Hepatocyte (in vitro differentiated cells): ENCODE measurements around the gene PRND. TPM values are rescaled to one million over a fixed set of nuclear protein-coding genes. Genes with fewer than 3 reads are reported as not detected.
"Not testable (repeated sequence)": the region's sequence is repeated elsewhere in the genome, so short reads cannot be mapped to it uniquely, and the experiment has no call there.

ENCODE experiments used
- DNase-seq: peaks from one replicate; pipeline ENCODE4 v3.0.0-alpha.2; 2016; ENCODE audit warnings: low spot score
- H2AFZ ChIP-seq: fragments of 200-600 bp; sonication (generic); 2 replicates; pipeline ENCODE4 v1.6.0; 2016; ENCODE audit warnings: antibody characterized with exemption, mild to moderate bottlenecking
- H3K27ac ChIP-seq: fragments of 200-600 bp; sonication (generic); 2 replicates; pipeline ENCODE4 v1.5.1; 2016; ENCODE audit warnings: mild to moderate bottlenecking
- H3K27me3 ChIP-seq: fragments of 200-600 bp; sonication (generic); 2 replicates; pipeline ENCODE4 v1.6.1; 2016
- H3K36me3 ChIP-seq: fragments of 200-600 bp; sonication (generic); replicated peaks from 2 replicates; pipeline ENCODE4 v1.5.1; 2016; ENCODE audit warnings: low read depth; ENCODE audit not compliant: insufficient read depth
- H3K4me1 ChIP-seq: fragments of 200-600 bp; sonication (generic); 2 replicates; pipeline ENCODE4 v1.5.1; 2016; ENCODE audit warnings: mild to moderate bottlenecking, moderate library complexity; ENCODE audit not compliant: insufficient read depth
- H3K4me2 ChIP-seq: fragments of 200-600 bp; sonication (generic); 2 replicates; pipeline ENCODE4 v1.6.0; 2016
- H3K4me3 ChIP-seq: fragments of 200-600 bp; sonication (generic); 2 replicates; pipeline ENCODE4 v1.5.1; 2016; ENCODE audit warnings: mild to moderate bottlenecking
- H3K79me2 ChIP-seq: fragments of 200-600 bp; sonication (generic); 2 replicates; pipeline ENCODE4 v1.6.0; 2017; ENCODE audit warnings: mild to moderate bottlenecking
- H3K9me2 ChIP-seq: fragments of 200-600 bp; sonication (generic); replicated peaks from 2 replicates; pipeline ENCODE4 v1.6.0; 2017; ENCODE audit warnings: mild to moderate bottlenecking; ENCODE audit not compliant: insufficient read depth
- H3K9me3 ChIP-seq: fragments of 200-600 bp; sonication (generic); 2 replicates; pipeline ENCODE4 v1.5.1; 2016; ENCODE audit warnings: low read depth, mild to moderate bottlenecking
- H4K20me1 ChIP-seq: fragments of 200-600 bp; sonication (generic); 2 replicates; pipeline ENCODE4 v1.6.0; 2016; ENCODE audit warnings: mild to moderate bottlenecking; ENCODE audit not compliant: insufficient read depth, poor library complexity, severe bottlenecking
- CTCF ChIP-seq: fragments of 200-600 bp; sonication (generic); IDR thresholded peaks from 2 replicates; pipeline ENCODE4 v1.5.1; 2016; ENCODE audit warnings: antibody characterized with exemption, mild to moderate bottlenecking; ENCODE audit not compliant: poor library complexity
- EZH2 ChIP-seq: fragments of 200-600 bp; sonication (generic); IDR thresholded peaks from 2 replicates; pipeline ENCODE4 v1.6.1; 2016; ENCODE audit warnings: antibody characterized with exemption, mild to moderate bottlenecking, borderline replicate concordance
- EZH2phosphoT487 ChIP-seq: fragments of 200-600 bp; sonication (generic); IDR thresholded peaks from one replicate; pipeline ENCODE4 v1.6.1; 2018; ENCODE audit warnings: antibody characterized with exemption, mild to moderate bottlenecking, low read depth, moderate library complexity; ENCODE audit not compliant: unreplicated experiment, severe bottlenecking
- WGBS: methylation state at CpG from one replicate; pipeline ENCODE4 v1.1.6; 2016; ENCODE audit warnings: low lambda C conversion rate; ENCODE audit errors: missing lambda C conversion rate; 5-methylcytosine and 5-hydroxymethylcytosine counted together
- polyA plus RNA-seq: library from polyadenylated mRNA; unstranded; fragments of >200 nt; fragmentation: Nextera tagmentation; extraction: Ambion mirVana; gene quantifications from 2 replicates; pipeline ENCODE4 v1.2.1, GENCODE V29; 2016
- total RNA-seq: library from RNA; depleted of rRNA; stranded (reverse); fragments of >200 nt; gene quantifications from 2 replicates; pipeline ENCODE4 v1.2.3, GENCODE V29; 2014

Gene PRND
- total and polyA plus RNA-seq, 2 experiments from 2014 or later, result 0.34 to 0.70 TPM

DNA sequence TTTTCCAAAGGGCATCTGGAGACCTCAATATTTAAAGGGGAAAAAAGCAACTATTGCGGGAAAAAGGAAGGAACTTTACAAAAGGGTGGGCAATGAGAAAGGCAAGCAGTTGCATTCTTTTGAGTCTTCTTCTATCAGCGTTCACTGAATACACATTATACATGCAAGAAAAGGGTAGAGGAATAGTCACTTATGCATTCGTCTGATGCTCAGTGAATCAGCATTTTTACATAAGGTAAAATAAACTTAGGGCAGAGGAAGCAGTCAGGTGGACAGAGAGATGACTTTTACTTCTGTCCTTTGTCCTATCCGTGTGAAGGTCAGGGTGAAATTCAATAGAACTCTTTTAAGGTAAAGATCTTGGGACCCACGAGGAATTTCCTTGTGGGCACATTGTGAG, 49.3 kb downstream of the PRND start:
- no peak overlapping the region for H2AFZ ChIP-seq
- WGBS, result 72% methylated on average over 5 of the region's 5 CpGs
- H3K9me3 ChIP-seq, result no peaks in the 10 kb centered on the region
- no peak overlapping the region for H3K4me3 ChIP-seq
- no peaks in the 10 kb centered on the region for H3K36me3 ChIP-seq
- no peaks in the 10 kb centered on the region for H3K4me1 ChIP-seq
- H3K4me2 ChIP-seq, result no peak overlapping the region
- TF ChIP-seq EZH2phosphoT487 (no peak), EZH2 (no peak), CTCF (no peak)
- H3K27me3 ChIP-seq, result no peaks in the 10 kb centered on the region
- H3K79me2 ChIP-seq, result no peaks in the 10 kb centered on the region
- no peak overlapping the region for H3K27ac ChIP-seq
- no peaks in the 10 kb centered on the region for H3K9me2 ChIP-seq
- DNase-seq, result no peak
- no peaks in the 10 kb centered on the region for H4K20me1 ChIP-seq

DNA sequence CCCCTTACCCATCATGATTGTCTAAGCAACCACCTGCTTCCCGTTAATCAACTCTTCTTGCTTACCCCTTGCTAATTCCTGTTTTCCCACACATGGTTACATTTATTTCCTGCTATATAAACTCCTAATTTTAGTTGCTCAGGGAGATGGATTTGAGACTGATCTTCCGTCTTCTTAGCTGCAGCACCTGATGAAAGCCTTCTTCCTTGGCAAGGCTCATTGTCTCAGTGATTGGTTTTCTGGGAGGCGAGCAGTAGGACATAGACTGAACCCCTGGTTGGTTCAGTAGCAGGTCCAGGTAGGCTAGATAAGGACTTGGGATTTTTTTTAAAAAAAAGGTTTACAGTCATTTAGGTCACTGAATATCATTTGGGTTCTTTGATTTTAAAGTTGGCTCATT, 50.4 kb downstream of the PRND start:
- Histone ChIP-seq H3K9me3 (no peaks in the 10 kb centered on the region), H3K4me1 (no peaks in the 10 kb centered on the region), H3K4me2 (no peak overlapping the region), H3K9me2 (no peaks in the 10 kb centered on the region), H3K27me3 (no peaks in the 10 kb centered on the region), H3K27ac (no peak overlapping the region), H3K79me2 (no peaks in the 10 kb centered on the region), H4K20me1 (no peaks in the 10 kb centered on the region), H3K36me3 (no peaks in the 10 kb centered on the region), H3K4me3 (no peak overlapping the region), H2AFZ (no peak overlapping the region)
- WGBS, result 94% methylated on average over 3 of the region's 3 CpGs
- DNase-seq, result no peak
- TF ChIP-seq CTCF (no peak), EZH2 (no peak), EZH2phosphoT487 (no peak)

DNA sequence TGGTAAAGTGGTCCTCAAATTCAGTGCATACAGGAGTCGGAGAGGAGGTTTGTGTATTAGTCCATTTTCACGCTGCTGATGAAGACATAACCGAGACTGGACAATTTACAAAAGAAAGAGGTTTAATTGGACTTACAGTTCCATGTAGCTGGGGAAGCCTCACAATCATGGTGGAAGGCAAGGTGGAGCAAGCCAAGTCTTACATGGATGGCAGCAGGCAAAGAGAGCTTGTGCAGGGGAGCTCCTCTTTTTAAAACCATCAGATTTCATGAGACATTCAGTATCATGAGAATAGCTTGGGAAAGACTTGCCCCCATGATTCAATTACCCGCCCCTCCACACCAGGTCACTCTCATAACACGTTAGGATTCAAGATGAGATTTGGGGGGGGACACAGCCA, 51.3 kb downstream of the PRND start:
- H3K27me3 ChIP-seq, H3K36me3 ChIP-seq, H3K27ac ChIP-seq, H2AFZ ChIP-seq, H3K79me2 ChIP-seq, H3K9me3 ChIP-seq, H3K4me1 ChIP-seq, DNase-seq, H3K4me2 ChIP-seq, H3K4me3 ChIP-seq, H3K9me2 ChIP-seq, H4K20me1 ChIP-seq: not testable (repeated sequence)
- WGBS, result 75% methylated on average over 5 of the region's 5 CpGs

GRCh38 chr20:4773736-4774135, 52.0 kb downstream of the PRND start:
- no peaks in the 10 kb centered on the region for H3K4me1 ChIP-seq
- H3K4me2 ChIP-seq, result no peak overlapping the region
- H2AFZ ChIP-seq, result no peak overlapping the region
- no peak overlapping the region for H3K4me3 ChIP-seq
- H3K79me2 ChIP-seq, result no peaks in the 10 kb centered on the region
- H3K27me3 ChIP-seq, result no peaks in the 10 kb centered on the region
- H3K36me3 ChIP-seq, result no peaks in the 10 kb centered on the region
- WGBS, result 89% methylated on average over 5 of the region's 5 CpGs
- H4K20me1 ChIP-seq, result no peaks in the 10 kb centered on the region
- H3K9me3 ChIP-seq, result no peaks in the 10 kb centered on the region
- no peak for DNase-seq
- H3K27ac ChIP-seq, result no peak overlapping the region
- TF ChIP-seq EZH2phosphoT487 (no peak), EZH2 (no peak), CTCF (no peak)
- H3K9me2 ChIP-seq, result no peaks in the 10 kb centered on the region
